ENCODE data around the gene ITGB2.

Gene ITGB2

DNA sequence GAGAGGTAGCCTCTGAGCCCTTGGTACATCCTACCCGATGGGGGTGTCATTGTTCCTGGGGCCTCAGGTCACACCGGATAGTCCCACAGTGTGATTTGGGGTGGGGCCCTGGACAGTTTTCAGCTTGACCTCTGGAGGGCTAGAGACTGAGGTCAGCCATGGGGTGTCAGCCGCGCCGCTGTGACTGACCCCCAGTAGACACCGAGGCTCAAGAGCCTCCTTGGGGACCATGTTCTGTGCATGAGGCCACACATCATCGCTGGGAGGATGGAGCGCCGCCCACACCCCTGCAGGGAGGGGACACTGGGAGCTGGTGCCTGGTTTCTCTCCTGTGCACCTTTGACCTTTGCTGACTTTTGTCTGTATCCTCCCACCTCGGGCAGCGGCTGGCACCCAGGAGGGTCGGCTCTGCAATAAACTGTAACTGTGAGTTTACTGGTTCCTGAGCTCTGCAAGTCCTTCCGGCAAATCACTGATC is 22.6 kb downstream of the ITGB2 start:
- Histone ChIP-seq H3K27ac (ENCODE audit: low read length) (no peak overlapping the region), H3K36me3 (replicated peaks; ENCODE audit: low read depth, low read length) (peaks cover 11% of the 10 kb centered on the region), H2AFZ (ENCODE audit: low read depth, low read length) (no peak overlapping the region), H4K20me1 (ENCODE audit: insufficient read depth, low read length) (no peaks in the 10 kb centered on the region), H3K9ac (ENCODE audit: low read length) (no peak overlapping the region), H3K79me2 (ENCODE audit: low read length) (no peaks in the 10 kb centered on the region), H3K4me3 (ENCODE audit: low read length) (no peak overlapping the region), H3K4me1 (ENCODE audit: low read length) (no peaks in the 10 kb centered on the region), H3K9me3 (ENCODE audit: insufficient read depth, low read length) (no peaks in the 10 kb centered on the region), H3K27me3 (ENCODE audit: low read depth, low read length) (no peaks in the 10 kb centered on the region), H3K4me2 (ENCODE audit: low read length) (no peak overlapping the region)
- TF ChIP-seq, protein P1, sequence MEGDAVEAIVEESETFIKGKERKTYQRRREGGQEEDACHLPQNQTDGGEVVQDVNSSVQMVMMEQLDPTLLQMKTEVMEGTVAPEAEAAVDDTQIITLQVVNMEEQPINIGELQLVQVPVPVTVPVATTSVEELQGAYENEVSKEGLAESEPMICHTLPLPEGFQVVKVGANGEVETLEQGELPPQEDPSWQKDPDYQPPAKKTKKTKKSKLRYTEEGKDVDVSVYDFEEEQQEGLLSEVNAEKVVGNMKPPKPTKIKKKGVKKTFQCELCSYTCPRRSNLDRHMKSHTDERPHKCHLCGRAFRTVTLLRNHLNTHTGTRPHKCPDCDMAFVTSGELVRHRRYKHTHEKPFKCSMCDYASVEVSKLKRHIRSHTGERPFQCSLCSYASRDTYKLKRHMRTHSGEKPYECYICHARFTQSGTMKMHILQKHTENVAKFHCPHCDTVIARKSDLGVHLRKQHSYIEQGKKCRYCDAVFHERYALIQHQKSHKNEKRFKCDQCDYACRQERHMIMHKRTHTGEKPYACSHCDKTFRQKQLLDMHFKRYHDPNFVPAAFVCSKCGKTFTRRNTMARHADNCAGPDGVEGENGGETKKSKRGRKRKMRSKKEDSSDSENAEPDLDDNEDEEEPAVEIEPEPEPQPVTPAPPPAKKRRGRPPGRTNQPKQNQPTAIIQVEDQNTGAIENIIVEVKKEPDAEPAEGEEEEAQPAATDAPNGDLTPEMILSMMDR (IDR thresholded peaks at IDR 0.05; ENCODE audit: low read depth, low read length), result no peak
- TF ChIP-seq EZH2phosphoT487 (IDR thresholded peaks at IDR 0.05; ENCODE audit: low read depth), result no peak

DNA sequence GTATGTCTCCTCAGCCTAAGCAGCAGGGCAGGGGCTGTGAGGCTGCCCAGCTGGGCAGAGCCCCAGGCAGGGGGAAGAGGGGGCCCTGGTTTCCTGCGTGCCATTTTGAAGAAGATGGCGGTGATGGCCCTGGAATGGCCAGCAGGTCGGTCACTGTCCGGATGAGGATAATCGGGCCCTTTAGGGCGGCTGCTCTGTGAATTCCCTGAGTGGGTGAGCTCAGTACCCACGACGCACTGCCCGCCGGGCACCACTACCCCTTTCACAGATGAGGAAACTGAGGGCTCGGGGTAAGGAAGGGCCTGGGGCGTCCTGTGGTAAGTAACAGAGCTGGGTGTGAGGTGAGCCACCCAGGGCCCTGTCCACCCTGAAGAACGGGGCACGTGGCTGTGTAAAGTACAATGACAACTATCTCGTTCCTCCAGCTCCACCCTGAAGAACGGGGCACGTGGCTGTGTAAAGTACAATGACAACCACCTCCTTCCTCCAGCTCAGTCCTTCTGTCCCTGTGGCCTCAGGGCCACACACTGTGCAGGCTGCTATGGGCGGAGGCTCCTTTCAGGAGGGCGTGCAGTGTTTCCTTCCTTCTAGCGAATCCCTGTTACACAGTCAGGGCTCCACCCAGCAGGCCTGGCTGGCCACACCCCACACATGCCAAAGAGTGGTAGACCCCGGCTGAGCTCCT is 23.2 kb downstream of the ITGB2 start:
- Histone ChIP-seq H3K36me3 (replicated peaks; ENCODE audit: low read depth, low read length) (peaks cover 8% of the 10 kb centered on the region), H3K9me3 (ENCODE audit: insufficient read depth, low read length) (no peaks in the 10 kb centered on the region), H4K20me1 (ENCODE audit: insufficient read depth, low read length) (no peaks in the 10 kb centered on the region)

DNA sequence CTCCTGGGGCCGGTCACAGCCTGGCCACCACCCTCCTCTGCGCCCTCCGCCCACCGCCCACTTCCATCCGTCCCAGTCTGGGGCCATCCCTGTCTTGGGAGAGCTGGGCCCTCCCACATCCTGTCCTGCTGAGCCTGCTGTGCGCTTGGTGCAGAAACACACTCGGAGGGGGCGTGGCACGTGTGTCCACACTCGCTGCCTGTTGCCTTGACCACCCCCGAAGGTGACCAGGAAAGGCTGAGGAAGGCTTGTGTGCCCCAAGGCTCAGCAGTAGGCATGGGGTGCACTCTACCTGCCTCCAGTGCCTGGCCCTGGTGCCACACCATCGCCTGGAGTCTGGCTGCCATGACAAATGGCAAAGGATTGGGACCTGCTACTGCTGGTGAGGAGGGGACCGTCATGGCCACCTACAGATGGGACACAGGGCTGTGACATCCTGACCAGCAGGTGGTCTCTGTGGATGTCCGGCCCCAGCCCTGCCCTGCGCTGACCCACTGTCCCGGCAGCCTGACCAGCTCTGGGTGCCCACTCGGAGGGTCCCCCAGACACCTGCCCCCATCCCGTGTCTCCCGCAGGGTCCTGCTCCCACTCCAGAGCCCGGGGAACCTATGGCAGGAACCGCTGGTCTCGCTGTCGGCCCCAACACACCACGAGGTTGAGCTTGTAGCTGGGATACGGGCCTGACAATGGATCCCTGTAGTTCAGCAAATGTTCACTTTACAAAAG is 24.0 kb downstream of the ITGB2 start:
- H4K20me1 ChIP-seq (ENCODE audit: insufficient read depth, low read length), result no peaks in the 10 kb centered on the region
- no peak overlapping the region for H3K27ac ChIP-seq (ENCODE audit: low read length)
- H3K9me3 ChIP-seq (ENCODE audit: insufficient read depth, low read length), result no peaks in the 10 kb centered on the region
- H3K36me3 ChIP-seq (replicated peaks; ENCODE audit: low read depth, low read length), result peaks cover under 1% of the 10 kb centered on the region
- no peak overlapping the region for H3K4me3 ChIP-seq (ENCODE audit: low read length)
- no peak for TF ChIP-seq EZH2phosphoT487 (IDR thresholded peaks at IDR 0.05; ENCODE audit: low read depth)
- TF ChIP-seq, protein P1 (IDR thresholded peaks at IDR 0.05; ENCODE audit: low read depth, low read length), result no peak
- H3K27me3 ChIP-seq (ENCODE audit: low read depth, low read length), result no peaks in the 10 kb centered on the region
- no peak overlapping the region for H3K4me2 ChIP-seq (ENCODE audit: low read length)
- no peak overlapping the region for H2AFZ ChIP-seq (ENCODE audit: low read depth, low read length)
- no peak overlapping the region for H3K9ac ChIP-seq (ENCODE audit: low read length)
- H3K4me1 ChIP-seq (ENCODE audit: low read length), result no peaks in the 10 kb centered on the region
- no peaks in the 10 kb centered on the region for H3K79me2 ChIP-seq (ENCODE audit: low read length)

More for the DNA sequence above, 23.2 kb downstream of the ITGB2 start:
- Histone ChIP-seq H3K27ac (ENCODE audit: low read length) (no peak overlapping the region), H3K4me1 (ENCODE audit: low read length) (no peaks in the 10 kb centered on the region), H3K4me3 (ENCODE audit: low read length) (no peak overlapping the region), H3K27me3 (ENCODE audit: low read depth, low read length) (no peaks in the 10 kb centered on the region), H3K79me2 (ENCODE audit: low read length) (no peaks in the 10 kb centered on the region), H2AFZ (ENCODE audit: low read depth, low read length) (no peak overlapping the region), H3K4me2 (ENCODE audit: low read length) (no peak overlapping the region), H3K9ac (ENCODE audit: low read length) (no peak overlapping the region)
- TF ChIP-seq, protein P1 (IDR thresholded peaks at IDR 0.05; ENCODE audit: low read depth, low read length), result no peak
- TF ChIP-seq EZH2phosphoT487 (IDR thresholded peaks at IDR 0.05; ENCODE audit: low read depth), result no peak

DNA sequence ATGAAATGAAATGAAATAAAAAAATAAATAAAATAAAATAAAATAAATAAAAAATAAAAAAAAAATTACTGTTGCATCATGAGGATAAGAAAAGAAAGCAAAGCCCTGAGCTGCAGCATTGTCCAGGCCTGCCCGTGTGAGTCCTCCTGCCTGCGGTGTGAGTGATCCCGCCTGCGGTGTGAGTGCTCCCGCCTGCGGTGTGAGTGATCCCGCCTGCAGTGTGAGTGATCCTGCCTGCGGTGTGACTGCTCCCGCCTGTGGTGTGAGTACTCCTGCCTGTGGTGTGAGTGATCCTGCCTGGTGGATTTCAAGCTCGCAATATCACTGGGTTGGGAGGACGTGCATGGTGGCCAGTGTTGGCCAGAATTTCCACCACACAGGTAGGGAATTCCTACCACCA is 24.8 kb downstream of the ITGB2 start:
- H3K4me3 ChIP-seq (ENCODE audit: low read length), result no peak overlapping the region
- H2AFZ ChIP-seq (ENCODE audit: low read depth, low read length), result no peak overlapping the region
- H3K79me2 ChIP-seq (ENCODE audit: low read length), result no peaks in the 10 kb centered on the region
- TF ChIP-seq, protein P1 (IDR thresholded peaks at IDR 0.05; ENCODE audit: low read depth, low read length), result no peak
- TF ChIP-seq EZH2phosphoT487 (IDR thresholded peaks at IDR 0.05; ENCODE audit: low read depth), result no peak
- no peak overlapping the region for H3K4me2 ChIP-seq (ENCODE audit: low read length)
- H3K36me3 ChIP-seq (replicated peaks; ENCODE audit: low read depth, low read length), result no peaks in the 10 kb centered on the region
- no peaks in the 10 kb centered on the region for H3K27me3 ChIP-seq (ENCODE audit: low read depth, low read length)
- no peaks in the 10 kb centered on the region for H3K4me1 ChIP-seq (ENCODE audit: low read length)
- no peaks in the 10 kb centered on the region for H4K20me1 ChIP-seq (ENCODE audit: insufficient read depth, low read length)
- H3K9ac ChIP-seq (ENCODE audit: low read length), result no peak overlapping the region
- no peaks in the 10 kb centered on the region for H3K9me3 ChIP-seq (ENCODE audit: insufficient read depth, low read length)
- H3K27ac ChIP-seq (ENCODE audit: low read length), result no peak overlapping the region

Measured in OCI-LY3 (cell line).